SH-SY5Y (cell line): Measurements from ENCODE around the gene ESR2.

ENCODE experiments used
- GATA2 ChIP-seq: IDR thresholded peaks from 2 replicates; pipeline ENCODE4 v1.6.1; 2011; ENCODE audit warnings: mild to moderate bottlenecking, low read depth, low read length
- GATA3 ChIP-seq: IDR thresholded peaks from 2 replicates; pipeline ENCODE4 v1.6.1; 2011; ENCODE audit warnings: low read depth, mild to moderate bottlenecking, low read length, moderate library complexity

ESR2 gene

GRCh38 chr14:64289571-64289970, 4.6 kb downstream of the ESR2 start:
- TF ChIP-seq GATA2 = no peak
- TF ChIP-seq GATA3 = no peak

- TF ChIP-seq GATA2 = no peak
- TF ChIP-seq GATA3 = no peak
Measured at GRCh38 chr14:64281805-64282204, 12.4 kb downstream of the ESR2 start.

GRCh38 chr14:64279704-64280668, 14.2 kb downstream of the ESR2 start:
- TF ChIP-seq GATA2 = no peak
- TF ChIP-seq GATA3 = no peak

DNA sequence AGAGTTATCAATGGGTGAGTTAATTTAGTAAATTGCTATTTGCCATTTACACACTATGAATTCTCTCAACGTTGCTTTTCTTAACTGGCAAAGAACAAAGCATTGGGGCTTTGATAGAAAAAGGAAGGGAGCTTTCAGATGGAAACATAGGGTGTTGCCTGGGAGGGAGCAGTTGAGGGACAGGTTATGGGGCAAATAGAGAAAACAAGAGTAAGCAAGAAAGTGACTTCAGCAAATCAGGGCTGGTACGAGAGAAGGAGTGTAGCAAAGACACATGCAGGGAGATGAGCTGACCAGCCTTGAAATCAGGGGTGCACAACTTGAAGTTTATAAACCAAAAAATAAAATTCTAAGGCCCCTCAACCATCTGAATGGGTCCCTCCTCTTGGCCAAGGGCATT, 15.7 kb downstream of the ESR2 start:
- TF ChIP-seq GATA3 (no peak), GATA2 (no peak)

DNA sequence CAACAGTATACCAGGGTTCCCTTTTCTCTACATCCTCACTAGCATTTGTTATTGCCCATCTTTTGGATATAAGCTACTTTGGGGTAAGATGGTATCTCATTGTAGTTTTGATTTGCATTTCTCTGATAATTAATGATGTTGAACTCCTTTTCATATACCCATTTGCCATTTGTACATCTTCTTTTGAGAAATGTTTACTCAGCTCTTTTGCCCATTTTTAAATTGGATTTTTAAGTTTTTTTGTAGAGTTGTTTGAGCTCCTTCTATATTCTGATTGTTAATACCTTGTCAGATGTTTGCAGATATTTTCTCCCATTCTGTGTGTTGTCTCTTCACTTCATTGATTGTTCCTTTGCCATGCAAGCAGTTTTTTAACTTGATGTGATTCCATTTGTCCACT, 22.2 kb downstream of the ESR2 start:
- TF ChIP-seq GATA3 = no peak
- no peak for TF ChIP-seq GATA2

DNA sequence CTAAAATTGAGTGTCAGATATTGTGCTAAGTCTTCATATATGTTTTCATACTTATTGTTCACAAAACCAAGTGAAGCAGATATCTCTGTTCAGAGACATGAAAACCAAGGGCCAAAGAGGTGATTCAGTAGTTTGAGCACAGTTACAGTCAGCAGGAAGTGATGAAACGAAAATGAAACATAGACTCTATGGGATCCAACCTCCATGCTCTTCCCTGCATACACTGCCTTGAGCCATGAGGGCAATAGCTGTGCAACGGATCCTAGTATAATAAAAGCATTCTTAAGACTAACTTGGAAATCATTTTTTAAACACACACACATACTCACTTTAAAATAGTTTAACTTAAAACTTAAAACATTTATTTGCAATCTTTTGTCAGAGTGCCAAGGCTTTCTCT, 27.9 kb downstream of the ESR2 start:
- TF ChIP-seq GATA2 (no peak), GATA3 (no peak)

GRCh38 chr14:64265222-64265621, 28.9 kb downstream of the ESR2 start:
- TF ChIP-seq GATA2 = no peak
- TF ChIP-seq GATA3 = no peak

DNA sequence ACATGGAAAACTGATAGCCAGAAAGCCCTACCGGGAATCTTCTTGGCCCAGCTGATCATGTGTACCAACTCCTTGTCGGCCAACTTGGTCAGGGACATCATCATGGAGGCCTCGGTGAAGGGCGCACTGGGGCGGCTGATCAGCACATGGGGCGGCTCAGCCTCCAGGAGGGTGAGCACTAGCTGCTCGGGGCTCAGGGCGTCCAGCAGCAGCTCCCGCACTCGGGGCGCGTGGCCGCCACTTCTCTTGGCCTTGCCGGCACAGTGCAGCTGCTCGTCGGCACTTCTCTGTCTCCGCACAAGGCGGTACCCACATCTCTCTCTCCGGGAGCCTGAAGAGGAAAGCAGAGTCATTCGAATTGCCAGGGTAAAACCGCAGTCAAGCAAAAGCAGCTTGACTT, 33.8 kb downstream of the ESR2 start:
- TF ChIP-seq GATA3 (no peak), GATA2 (no peak)

GRCh38 chr14:64255756-64256155, 38.4 kb downstream of the ESR2 start:
- TF ChIP-seq GATA3 = no peak
- TF ChIP-seq GATA2 = 0 out of 2 replicates have a peak, but pooled peaks have one; percentile 6

DNA sequence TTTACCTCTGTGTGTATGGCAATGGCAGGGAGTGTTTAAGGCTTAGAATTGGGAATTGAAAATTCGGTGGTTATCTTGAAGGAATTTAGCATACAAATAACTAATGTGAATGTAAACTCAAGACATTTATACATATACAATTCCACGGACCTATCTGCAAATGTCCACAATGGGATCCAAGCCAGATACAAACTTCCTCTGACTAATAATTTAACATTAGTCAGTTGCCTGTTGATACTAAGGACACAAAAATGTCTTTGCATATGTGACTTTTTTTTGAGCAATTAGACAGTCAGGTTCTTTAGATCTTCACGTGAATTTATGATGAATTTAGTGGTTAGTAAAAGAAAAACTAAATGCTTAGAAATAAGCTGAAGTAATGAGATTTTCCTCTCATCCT, 40.5 kb downstream of the ESR2 start:
- TF ChIP-seq GATA3 (no peak), GATA2 (no peak)

DNA sequence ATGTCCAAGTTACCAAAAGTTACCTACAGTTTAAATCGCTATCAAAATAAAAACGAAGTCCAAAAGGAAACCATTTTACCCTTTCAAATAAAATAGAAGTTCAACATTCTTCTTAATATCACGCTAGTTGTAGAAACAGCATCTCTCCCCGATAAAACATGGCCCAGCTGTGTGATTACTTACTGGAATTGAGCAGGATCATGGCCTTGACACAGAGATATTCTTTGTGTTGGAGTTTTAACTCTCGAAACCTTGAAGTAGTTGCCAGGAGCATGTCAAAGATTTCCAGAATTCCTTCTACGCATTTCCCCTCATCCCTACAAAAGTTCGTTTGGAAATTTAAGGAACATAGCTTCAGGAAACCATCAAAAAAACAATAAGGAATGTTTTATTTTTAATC, 44.8 kb downstream of the ESR2 start:
- TF ChIP-seq GATA2 (no peak), GATA3 (no peak)

- TF ChIP-seq GATA2 (no peak), GATA3 (no peak)
Measured at GRCh38 chr14:64248689-64249088, 45.5 kb downstream of the ESR2 start.

GRCh38 chr14:64247195-64247594, 47.0 kb downstream of the ESR2 start:
- no peak for TF ChIP-seq GATA2
- TF ChIP-seq GATA3 = no peak

DNA sequence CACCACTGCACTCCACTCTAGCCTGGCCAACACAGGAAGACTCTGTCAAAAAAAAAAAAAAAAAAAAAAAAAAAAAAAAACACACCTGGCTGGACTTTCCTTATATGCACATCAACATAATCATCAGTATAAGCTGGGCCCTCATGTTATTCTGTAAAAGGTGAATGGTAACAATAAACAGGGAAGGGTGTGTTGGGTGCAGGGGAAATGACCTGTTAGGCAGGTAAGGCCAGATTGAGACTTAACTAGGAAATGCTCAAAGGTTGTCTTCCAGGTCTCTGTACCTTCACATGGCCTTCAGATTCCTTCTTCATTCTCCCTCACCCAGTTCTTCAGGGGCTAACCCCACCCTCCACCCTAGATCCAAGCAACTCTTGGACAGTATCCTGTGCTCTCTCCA, 47.5 kb downstream of the ESR2 start:
- TF ChIP-seq GATA3 (no peak), GATA2 (no peak)

DNA sequence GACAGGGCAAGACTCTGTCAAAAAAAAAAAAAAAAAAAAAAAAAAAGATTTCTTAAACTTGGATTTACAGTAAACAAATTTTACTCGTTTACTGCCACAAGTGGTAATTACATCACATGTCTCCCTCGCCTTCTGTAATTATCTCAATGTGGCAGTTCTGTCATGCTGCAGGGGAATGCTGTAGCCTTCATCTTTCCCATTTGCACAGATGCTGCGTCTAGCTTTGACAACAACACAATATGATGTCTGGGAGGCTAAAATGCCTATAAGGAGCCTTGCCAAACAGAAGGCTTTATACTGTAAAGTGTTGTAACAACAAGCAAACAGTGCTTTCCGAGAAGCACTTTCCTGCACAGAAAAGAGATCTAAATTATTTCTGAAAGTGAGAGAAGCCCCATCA, 48.7 kb downstream of the ESR2 start:
- TF ChIP-seq GATA2 (no peak), GATA3 (no peak)
